ENCODE results near the gene PJVK.

GRCh38 chr2:178482437-178482836 is 31.3 kb downstream of the PJVK start:
- TF ChIP-seq EZH2 (IDR thresholded peaks at IDR 0.05; ENCODE audit: borderline replicate concordance, insufficient read depth, low read length, poor library complexity, severe bottlenecking) (no peak), CTCF (IDR thresholded peaks at IDR 0.05; ENCODE audit: poor library complexity, severe bottlenecking) (no peak), EP300 (conservative IDR thresholded peaks at IDR 0.05; ENCODE audit: poor library complexity, severe bottlenecking) (no peak), POLR2AphosphoS5 (IDR thresholded peaks at IDR 0.05) (no peak), RAD21 (conservative IDR thresholded peaks at IDR 0.05) (no peak), SMC3 (conservative IDR thresholded peaks at IDR 0.05; ENCODE audit: poor library complexity) (no peak), TAF1 (IDR thresholded peaks at IDR 0.05; ENCODE audit: low read depth) (no peak)

Data from neural cell (in vitro differentiated cells).